GM13976 (cell line): ENCODE data around the gene SYNE2.

Experiments
- DNase-seq: peaks from one replicate; pipeline ENCODE4 v3.0.0; 2012; ENCODE audit warnings: low spot score
- in situ Hi-C: fragments of 300-500 bp; cut with MboI; formaldehyde crosslinking; loops from one replicate; pipeline ENCODE4 v1.12.0; 2022; ENCODE audit warnings: low sequenced_read_pairs, mixed read lengths, inconsistent platforms; ENCODE audit not compliant: unreplicated experiment
- TF ChIP-seq, protein P1 (sequence below): IDR thresholded peaks from 2 replicates; pipeline ENCODE4 v1.5.1; 2012; ENCODE audit warnings: borderline replicate concordance, mild to moderate bottlenecking; ENCODE audit not compliant: insufficient read depth; ENCODE audit errors: extremely low read depth, missing control alignments, control extremely low read depth

SYNE2 gene

DNA sequence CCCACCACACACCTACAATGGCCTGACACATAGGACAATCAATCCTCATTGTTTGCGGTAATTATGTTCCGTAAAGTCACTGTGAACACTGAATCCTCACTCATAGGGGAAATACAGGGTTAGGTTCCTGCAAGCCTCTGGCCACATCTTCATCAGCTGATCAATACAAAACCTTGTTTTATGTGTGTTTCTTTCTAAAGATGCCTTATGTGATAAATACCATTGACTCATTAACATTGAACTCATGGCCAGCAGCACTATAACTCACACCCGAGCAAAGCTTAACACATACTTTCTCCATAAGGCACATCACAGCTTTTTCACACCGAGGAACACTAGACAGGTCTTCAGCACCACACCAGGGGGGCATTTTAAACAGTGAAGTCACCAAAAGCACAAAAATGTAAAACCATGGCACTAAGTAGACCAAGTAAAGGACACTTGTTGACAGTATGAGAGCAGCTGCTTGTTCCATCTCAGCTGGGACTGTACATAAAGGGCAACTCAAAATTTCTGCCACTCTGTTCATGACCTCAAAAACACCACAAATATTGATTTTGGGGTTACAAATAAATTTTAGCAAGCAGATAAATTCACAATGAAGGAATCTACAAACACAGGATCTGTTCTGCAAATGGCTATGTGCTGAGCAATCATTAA lies 380.9 kb downstream of the SYNE2 start:
- in situ Hi-C loops: no loop called here
- no peak for DNase-seq
- TF ChIP-seq, protein P1, sequence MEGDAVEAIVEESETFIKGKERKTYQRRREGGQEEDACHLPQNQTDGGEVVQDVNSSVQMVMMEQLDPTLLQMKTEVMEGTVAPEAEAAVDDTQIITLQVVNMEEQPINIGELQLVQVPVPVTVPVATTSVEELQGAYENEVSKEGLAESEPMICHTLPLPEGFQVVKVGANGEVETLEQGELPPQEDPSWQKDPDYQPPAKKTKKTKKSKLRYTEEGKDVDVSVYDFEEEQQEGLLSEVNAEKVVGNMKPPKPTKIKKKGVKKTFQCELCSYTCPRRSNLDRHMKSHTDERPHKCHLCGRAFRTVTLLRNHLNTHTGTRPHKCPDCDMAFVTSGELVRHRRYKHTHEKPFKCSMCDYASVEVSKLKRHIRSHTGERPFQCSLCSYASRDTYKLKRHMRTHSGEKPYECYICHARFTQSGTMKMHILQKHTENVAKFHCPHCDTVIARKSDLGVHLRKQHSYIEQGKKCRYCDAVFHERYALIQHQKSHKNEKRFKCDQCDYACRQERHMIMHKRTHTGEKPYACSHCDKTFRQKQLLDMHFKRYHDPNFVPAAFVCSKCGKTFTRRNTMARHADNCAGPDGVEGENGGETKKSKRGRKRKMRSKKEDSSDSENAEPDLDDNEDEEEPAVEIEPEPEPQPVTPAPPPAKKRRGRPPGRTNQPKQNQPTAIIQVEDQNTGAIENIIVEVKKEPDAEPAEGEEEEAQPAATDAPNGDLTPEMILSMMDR: no peak

DNA sequence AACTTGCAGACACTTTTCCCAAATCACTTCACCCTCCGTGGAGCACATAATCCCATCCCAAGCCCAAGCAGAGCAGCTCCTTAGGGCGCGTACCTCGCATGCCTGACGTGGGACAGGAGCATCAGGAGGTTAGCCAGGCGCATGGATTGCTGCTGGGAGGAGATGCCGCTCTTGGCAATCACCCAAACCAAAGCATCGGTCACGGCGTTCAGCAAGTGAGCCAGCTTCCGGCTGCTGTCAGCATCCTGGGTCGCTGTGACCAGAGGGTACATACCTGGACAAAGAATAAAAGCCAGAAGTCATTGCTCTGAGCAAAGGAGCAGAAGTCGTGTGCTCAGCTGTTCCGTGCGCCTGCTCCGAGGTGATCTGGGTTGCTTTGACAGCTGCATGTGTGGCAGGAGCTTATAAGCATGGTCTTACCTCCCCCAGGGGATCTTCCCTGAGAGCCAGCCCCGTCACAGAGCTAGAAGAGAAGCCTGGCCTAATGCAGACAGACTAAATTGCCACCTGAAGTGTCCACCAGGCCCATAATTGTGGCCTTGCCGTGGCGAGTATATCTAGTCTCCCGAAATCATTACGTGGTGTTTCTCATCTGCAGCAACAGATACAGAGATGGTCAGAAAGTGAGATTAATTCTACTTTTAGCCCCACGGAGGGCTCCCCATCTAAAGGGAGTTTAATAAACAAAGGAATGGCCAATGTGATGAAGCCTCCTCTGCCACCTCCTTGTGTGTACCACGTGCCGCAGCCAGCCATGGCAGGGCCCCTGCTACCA lies 382.3 kb downstream of the SYNE2 start:
- no peak for DNase-seq
- in situ Hi-C loops: no loop called here
- TF ChIP-seq, protein P1: no peak

DNA sequence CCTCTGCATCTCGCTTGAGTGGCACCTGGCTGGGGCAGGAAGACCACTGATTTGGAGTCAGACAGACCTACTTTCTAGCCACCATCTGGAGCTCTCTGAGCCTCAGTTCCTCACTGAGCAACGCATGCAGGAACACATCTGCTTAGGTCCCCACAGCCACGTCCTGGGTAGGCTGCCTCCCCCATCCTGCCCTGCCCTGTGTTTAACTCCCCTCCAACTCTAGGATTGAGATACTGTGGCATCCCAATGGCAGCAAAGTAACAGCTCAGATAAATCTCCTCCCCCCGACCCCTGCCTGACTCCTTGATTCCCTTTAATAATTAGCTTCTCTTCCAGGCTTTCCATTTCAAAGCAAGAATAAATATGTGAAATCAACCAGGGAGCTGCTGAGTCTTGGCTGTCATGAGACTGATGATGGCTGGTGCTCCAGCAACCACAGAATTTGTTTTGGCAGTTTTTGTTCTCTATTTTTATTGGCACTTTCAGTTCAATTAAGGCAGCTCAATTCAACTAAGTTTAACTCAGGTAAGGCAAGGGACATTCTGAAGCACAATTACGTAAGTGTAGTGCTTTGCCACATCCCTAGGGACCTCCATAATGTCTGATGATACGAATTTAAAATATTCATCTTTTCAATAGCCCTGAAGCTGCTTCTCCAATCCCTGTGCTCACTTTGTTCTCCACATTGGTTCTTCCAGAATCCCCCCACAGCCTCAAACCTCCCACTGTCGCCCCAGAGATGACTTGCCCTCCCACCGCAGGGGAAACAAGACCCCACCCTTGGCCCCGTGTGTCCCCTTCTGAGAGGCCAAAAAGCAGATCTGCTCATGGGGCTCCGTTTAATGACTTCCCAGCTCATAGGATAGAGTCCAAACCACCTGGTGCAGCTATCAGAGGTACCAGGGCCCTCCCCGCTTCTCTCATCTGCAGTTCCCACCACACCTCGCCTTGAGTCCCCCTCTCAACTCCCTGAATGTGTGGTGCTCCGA lies 383.1 kb downstream of the SYNE2 start:
- in situ Hi-C loops: no loop called here
- TF ChIP-seq, protein P1: no peak
- peak; percentile 79 for DNase-seq

DNA sequence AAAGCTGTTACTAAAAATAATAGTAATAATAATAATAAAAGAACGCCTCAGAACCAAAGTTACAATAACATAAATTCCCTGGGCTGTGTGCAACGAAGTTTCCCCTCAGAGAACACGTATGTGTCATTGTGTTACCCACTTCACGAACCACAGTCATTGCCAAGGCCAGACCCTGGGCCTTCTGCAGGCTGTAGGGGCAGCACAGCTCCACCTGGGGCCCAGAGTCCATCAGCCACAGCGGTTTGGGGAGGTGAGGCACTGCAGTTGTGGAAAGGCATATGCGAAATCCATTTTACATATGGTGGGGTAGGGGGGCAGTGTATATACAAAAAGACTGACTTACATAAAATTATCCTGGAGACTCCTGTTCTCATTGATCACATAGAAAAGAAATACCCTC lies 385.2 kb downstream of the SYNE2 start:
- no peak for DNase-seq
- in situ Hi-C loops: no loop called here
- TF ChIP-seq, protein P1: no peak

DNA sequence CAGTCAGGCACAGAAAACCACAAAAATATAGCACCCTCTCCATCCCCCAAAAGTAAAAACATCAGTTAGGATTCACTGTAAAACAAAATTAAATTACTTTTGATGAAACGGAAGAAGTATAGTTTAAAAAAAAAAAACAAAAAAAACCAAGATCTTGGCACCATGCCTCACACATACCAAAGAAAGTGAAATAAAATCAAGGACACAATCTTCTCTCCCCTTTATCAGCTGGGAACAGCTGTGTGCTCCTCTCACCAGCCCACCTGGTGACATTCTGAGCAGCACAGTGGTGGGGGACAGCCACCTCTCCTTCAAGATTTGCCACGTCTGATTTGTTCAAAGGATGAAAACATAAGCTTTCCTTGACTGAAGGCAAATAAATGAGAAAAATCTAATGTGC lies 385.8 kb downstream of the SYNE2 start:
- TF ChIP-seq, protein P1: no peak
- no peak for DNase-seq
- in situ Hi-C loops: no loop called here

DNA sequence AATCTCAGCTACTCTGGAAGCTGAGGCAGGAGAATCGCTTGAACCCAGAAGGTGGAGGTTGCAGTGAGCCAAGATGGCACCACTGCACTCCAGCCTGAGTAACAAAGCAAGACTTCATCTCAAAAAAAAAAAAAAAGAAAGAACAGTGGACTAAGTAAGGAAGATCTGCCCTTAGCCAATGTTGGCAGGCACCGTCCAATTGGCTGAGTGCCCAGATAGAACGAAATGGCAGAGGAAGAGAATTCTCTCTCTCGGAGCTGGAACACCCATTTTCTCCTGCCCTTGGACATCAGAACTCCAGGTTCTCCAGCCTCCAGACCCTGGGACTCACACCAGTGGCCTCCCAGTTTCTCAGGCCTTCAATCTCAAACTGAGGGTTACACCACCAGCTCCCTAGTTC lies 391.5 kb downstream of the SYNE2 start:
- in situ Hi-C loops: no loop called here
- TF ChIP-seq, protein P1: no peak
- no peak for DNase-seq
